C4-2B (cell line): Measurements from ENCODE around the gene DOCK10.

ENCODE experiments used
- CTCF ChIP-seq: fragments of 450-650 bp; conservative IDR thresholded peaks from 2 replicates; pipeline ENCODE4 v1.5.1; 2017; ENCODE audit warnings: mild to moderate bottlenecking
- ZFX ChIP-seq: fragments of 450-650 bp; IDR thresholded peaks from 2 replicates; pipeline ENCODE4 v1.6.1; 2017

- TF ChIP-seq CTCF, result no peak
- TF ChIP-seq ZFX, result no peak
Measured at GRCh38 chr2:224947566-224947965, 94.7 kb downstream of the DOCK10 start.
